Cardiac fibroblast (primary cell): ENCODE measurements around the gene MRPL45.

ENCODE experiments used
- DNase-seq, 2 donors: peaks; one replicate each; pipeline versions ENCODE4 v3.0.0 to v3.0.0-alpha.2; 2010; ENCODE audit warnings: low read depth in 2 of 2
- H3K4me3 ChIP-seq, 2 donors: replicated peaks in 1 of 2; 1 replicate in 1 of 2; 2 replicates in 1 of 2; pipeline ENCODE4 v1.5.1; 2011; ENCODE audit warnings: low read depth in 2 of 2, low read length in 2 of 2, mild to moderate bottlenecking in 2 of 2, moderate library complexity in 1 of 2
- CTCF ChIP-seq: IDR thresholded peaks from one replicate; pipeline ENCODE4 v1.5.1; 2011; ENCODE audit warnings: low read depth, mild to moderate bottlenecking, low read length, inconsistent platforms

MRPL45 gene

GRCh38 chr17:38338535-38338934 is 41.6 kb downstream of the MRPL45 start:
- no peak for DNase-seq
- no peak overlapping the region for H3K4me3 ChIP-seq
- no peak for TF ChIP-seq CTCF

- no peak for TF ChIP-seq CTCF
- DNase-seq = peak in 1 of 2 donors; percentile 29
- no peak overlapping the region for H3K4me3 ChIP-seq
Measured at GRCh38 chr17:38339891-38340290, 42.9 kb downstream of the MRPL45 start.

- DNase-seq = peak; percentile 16 to 58
- no peak overlapping the region for H3K4me3 ChIP-seq
- no peak for TF ChIP-seq CTCF
Measured at GRCh38 chr17:38341035-38341721, 44.2 kb downstream of the MRPL45 start.

- no peak for DNase-seq
- H3K4me3 ChIP-seq = no peak overlapping the region
- no peak for TF ChIP-seq CTCF
Measured at GRCh38 chr17:38342886-38343607, 46.1 kb downstream of the MRPL45 start.

GRCh38 chr17:38343608-38344419 is 46.8 kb downstream of the MRPL45 start, which contains the start of gene GPR179:
GPR179 (minus strand) TSS chr17:38343956; CDS start chr17:38343789, 167 bp downstream.
- no peak for DNase-seq
- no peak within 1 kb of the TSS for H3K4me3 ChIP-seq
- TF ChIP-seq CTCF = no peak

GRCh38 chr17:38344420-38344745 is 47.4 kb downstream of the MRPL45 start:
- TF ChIP-seq CTCF = no peak
- DNase-seq = no peak
- H3K4me3 ChIP-seq = no peak overlapping the region
